ENCODE measurements around the gene SAT1. TPM values are rescaled to one million over a fixed set of nuclear protein-coding genes. Genes with fewer than 3 reads are reported as not detected.
A peak's percentile ranks its signal among the peaks of the same experiment; 100 is the strongest.

The SAT1 gene
- total RNA-seq, 4 donors from 2014 or later, result 313 to 1,184 (median 689) TPM

DNA sequence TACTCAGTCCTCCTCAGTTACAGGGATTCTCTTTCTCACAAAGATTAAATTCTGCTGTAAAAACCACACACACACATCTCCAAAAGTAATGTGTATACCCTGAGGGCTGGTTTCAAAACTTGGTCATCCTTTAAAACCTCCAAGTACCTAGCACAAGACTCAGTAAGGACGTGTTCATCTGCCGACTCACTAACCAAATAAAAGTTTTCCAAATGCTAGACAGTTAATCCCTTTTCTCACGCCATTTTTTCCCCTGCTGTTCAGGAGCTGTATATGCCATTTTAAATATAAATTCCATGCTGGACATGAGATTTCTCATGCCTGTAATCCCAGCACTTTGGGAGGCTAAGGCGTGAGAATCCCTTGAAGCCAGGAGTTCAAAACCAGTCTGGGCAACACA, 3.9 kb upstream of the SAT1 start:
- Histone ChIP-seq H3K4me3 (no peak overlapping the region), H3K9me3 (no peaks in the 10 kb centered on the region), H3K27me3 (no peaks in the 10 kb centered on the region), H3K36me3 (no peaks in the 10 kb centered on the region), H3K4me1 (peaks cover 0 to 6% (median 0%) of the 10 kb centered on the region in 4 donors), H3K27ac (no peak overlapping the region)
- in situ Hi-C loops (cut with MboI; ENCODE audit: low pct_ligation_motif_present in 1 of 4, low pct_unique_long_range_greater_than_20kb in 1 of 4, low sequenced_read_pairs in 3 of 4) (loop anchor here in 1 of 4 donors (25.0 kb wide), 1 partner anchor 108 kb away; no protein-coding TSS in a partner anchor), intact Hi-C loops (cut with DNase I; ENCODE audit: low total_unique reads) (no loop called here)
- WGBS, 2 donors (ENCODE audit: low coverage in 1 of 2), result 60 to 64% methylated on average over 1 to 4 of the region's 4 CpGs
- TF ChIP-seq EP300 (IDR thresholded peaks at IDR 0.05; ENCODE audit: low read depth) (no peak), POLR2AphosphoS5 (IDR thresholded peaks at IDR 0.05) (no peak), POLR2A (IDR thresholded peaks at IDR 0.05) (no peak)
- TF ChIP-seq, protein P1, sequence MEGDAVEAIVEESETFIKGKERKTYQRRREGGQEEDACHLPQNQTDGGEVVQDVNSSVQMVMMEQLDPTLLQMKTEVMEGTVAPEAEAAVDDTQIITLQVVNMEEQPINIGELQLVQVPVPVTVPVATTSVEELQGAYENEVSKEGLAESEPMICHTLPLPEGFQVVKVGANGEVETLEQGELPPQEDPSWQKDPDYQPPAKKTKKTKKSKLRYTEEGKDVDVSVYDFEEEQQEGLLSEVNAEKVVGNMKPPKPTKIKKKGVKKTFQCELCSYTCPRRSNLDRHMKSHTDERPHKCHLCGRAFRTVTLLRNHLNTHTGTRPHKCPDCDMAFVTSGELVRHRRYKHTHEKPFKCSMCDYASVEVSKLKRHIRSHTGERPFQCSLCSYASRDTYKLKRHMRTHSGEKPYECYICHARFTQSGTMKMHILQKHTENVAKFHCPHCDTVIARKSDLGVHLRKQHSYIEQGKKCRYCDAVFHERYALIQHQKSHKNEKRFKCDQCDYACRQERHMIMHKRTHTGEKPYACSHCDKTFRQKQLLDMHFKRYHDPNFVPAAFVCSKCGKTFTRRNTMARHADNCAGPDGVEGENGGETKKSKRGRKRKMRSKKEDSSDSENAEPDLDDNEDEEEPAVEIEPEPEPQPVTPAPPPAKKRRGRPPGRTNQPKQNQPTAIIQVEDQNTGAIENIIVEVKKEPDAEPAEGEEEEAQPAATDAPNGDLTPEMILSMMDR (IDR thresholded peaks at IDR 0.05), result no peak
- no peak for DNase-seq

DNA sequence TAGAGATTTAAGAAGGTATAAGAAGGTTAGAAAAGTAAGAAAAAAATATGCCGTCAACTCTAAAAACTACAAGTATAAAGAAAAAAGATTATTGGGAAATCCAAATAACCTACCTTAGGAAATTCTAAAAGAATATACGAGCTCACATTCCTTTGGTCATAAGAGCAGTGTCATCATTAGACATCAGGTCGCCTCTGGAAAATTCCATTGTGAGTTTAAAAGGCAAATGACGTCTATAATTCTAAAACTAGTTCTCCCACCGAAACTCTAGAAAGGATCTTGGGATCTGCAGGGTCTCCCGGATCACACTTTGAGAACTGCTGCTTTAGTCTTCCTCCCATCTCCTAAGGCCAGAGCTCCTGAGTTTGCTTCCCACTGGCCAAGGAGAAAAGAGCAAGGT, 518 bp upstream of the SAT1 start:
- WGBS, 2 donors (ENCODE audit: low coverage in 1 of 2), result 57 to 100% methylated on average over 1 to 6 of the region's 6 CpGs
- in situ Hi-C loops (cut with MboI; ENCODE audit: low pct_ligation_motif_present in 1 of 4, low pct_unique_long_range_greater_than_20kb in 1 of 4, low sequenced_read_pairs in 3 of 4), result loop anchor here in 3 of 4 donors (5.0 to 25.0 kb wide), 3 partner anchors 105 to 122 kb away; partner anchors contain the start of genes APOO (in 1 of the 3) and CXorf58 (in 1 of the 3)
- Histone ChIP-seq H3K4me3 (no peak overlapping the region), H3K27me3 (no peaks in the 10 kb centered on the region), H3K27ac (peak overlapping the region; percentile 56 to 97 (median 75)), H3K9me3 (no peaks in the 10 kb centered on the region), H3K36me3 (peaks cover 0 to 5% (median 0%) of the 10 kb centered on the region in 4 donors), H3K4me1 (peaks cover 0 to 15% (median 0%) of the 10 kb centered on the region in 4 donors)
- no peak for TF ChIP-seq POLR2A (IDR thresholded peaks at IDR 0.05)
- no peak for DNase-seq
- intact Hi-C loops (cut with DNase I; ENCODE audit: low total_unique reads), result loop anchor here (2.0 kb wide), 1 partner anchor 120 kb away; no protein-coding TSS in a partner anchor

DNA sequence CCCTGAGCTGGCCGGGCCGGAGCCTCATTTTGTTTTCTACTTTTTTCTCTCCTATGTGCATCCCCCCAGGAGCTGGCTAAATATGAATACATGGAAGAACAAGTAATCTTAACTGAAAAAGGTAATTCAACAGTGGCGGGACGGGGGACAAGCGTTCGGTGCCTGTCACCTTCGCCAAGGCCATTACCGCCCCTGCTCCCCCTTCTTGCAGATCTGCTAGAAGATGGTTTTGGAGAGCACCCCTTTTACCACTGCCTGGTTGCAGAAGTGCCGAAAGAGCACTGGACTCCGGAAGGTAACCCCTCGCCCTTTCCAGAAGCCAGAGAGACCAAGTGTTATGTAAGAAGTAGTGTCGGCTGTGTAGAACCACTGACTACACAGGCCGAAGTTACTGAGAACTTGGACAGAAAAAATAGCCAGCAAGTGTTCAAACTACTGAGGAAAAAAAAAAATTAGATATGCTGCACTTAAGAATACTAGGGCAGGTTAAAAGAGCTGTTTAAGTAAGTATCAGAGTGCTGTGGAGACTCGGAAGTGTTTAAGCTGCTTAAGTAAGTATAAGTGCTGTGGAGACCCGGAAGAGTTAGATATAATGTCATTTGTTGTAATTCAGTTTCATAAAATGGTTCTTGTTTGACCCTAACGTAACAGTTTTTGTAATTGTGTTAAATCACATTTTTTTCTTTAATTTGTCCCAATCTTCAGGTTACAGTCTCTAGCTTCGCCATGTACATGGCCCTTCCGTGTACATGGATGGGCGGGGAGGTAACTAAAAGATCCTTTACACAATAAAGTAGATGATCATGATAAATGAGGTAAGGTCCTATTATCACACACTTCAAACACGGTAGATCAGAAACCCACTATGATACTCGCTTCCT, 856 bp downstream of the SAT1 start:
- Histone ChIP-seq H3K36me3 (peaks cover 0 to 5% (median 0%) of the 10 kb centered on the region in 4 donors), H3K27ac (peak overlapping the region; percentile 83 to 97 (median 97)), H3K4me3 (peak overlapping the region; percentile 48 to 81 (median 76)), H3K9me3 (no peaks in the 10 kb centered on the region), H3K4me1 (peaks cover 0 to 15% (median 0%) of the 10 kb centered on the region in 4 donors), H3K27me3 (no peaks in the 10 kb centered on the region)
- intact Hi-C loops (cut with DNase I; ENCODE audit: low total_unique reads), result loop anchor here (2.0 kb wide), 1 partner anchor 119 kb away; no protein-coding TSS in a partner anchor
- peak; percentile 12 for TF ChIP-seq POLR2A (IDR thresholded peaks at IDR 0.05)
- no peak for TF ChIP-seq EP300 (IDR thresholded peaks at IDR 0.05; ENCODE audit: low read depth)
- in situ Hi-C loops (cut with MboI; ENCODE audit: low pct_ligation_motif_present in 1 of 4, low pct_unique_long_range_greater_than_20kb in 1 of 4, low sequenced_read_pairs in 3 of 4), result loop anchor here in 3 of 4 donors (5.0 to 25.0 kb wide), 3 partner anchors 103 to 121 kb away; partner anchors contain the start of genes APOO (in 1 of the 3) and CXorf58 (in 1 of the 3)
- 15 to 42% methylated on average over 8 to 21 of the region's 21 CpGs for WGBS, 2 donors (ENCODE audit: low coverage in 1 of 2)
- DNase-seq, result no peak

DNA sequence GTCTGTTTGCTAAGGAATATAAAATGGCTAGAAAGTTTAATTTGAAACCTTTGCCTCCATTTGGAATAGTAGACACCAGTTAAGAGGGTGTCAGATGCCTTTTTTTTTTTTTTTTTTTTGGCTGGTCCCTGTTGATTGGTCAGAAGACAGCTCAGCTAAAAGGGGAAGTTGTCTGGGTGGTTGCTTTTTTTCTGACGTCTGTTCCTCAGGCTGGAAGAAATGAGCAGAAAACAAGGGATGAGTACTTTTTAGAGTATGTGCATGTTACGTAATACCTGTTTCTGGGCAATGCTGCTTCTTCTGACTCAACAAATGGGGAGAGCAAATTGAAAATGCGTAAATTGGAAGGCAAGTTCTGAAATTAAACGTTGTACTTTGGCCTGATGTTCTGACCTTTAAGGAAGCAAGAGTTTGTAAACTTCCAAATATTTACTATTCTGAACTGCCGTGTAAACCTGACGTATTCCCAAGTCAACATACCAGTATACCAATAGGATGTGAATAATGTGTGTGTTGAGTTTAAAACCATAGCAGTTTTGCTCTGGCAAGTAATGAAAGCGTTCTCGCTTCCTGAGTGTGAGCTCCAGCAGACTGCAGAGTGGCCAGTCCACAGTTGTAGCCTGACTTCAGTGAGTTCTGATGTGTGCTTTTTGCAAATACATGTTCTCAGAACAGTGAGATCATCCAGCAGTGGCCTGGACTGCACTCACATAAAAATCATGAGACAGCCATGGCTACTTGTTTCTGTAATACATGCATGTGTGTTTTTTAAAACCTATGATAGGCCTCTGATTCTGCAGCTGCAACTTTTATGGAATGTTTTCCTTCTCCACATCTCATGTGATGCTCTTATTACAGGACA, 1.7 kb downstream of the SAT1 start:
- H3K9me3 ChIP-seq, result no peaks in the 10 kb centered on the region
- in situ Hi-C loops (cut with MboI; ENCODE audit: low pct_ligation_motif_present in 1 of 4, low pct_unique_long_range_greater_than_20kb in 1 of 4, low sequenced_read_pairs in 3 of 4) (loop anchor here in 3 of 4 donors (5.0 to 25.0 kb wide), 3 partner anchors 103 to 120 kb away; partner anchors contain the start of genes APOO (in 1 of the 3) and CXorf58 (in 1 of the 3)), intact Hi-C loops (cut with DNase I; ENCODE audit: low total_unique reads) (no loop called here)
- TF ChIP-seq POLR2AphosphoS5 (IDR thresholded peaks at IDR 0.05), result peak; percentile 7 to 64 (median 9)
- TF ChIP-seq POLR2A (IDR thresholded peaks at IDR 0.05), result peak; percentile 13
- TF ChIP-seq, protein P1 (IDR thresholded peaks at IDR 0.05), result no peak
- no peak for TF ChIP-seq EP300 (IDR thresholded peaks at IDR 0.05; ENCODE audit: low read depth)
- H3K27ac ChIP-seq, result peak overlapping the region; percentile 83 to 97 (median 97)
- peaks cover 0 to 15% (median 0%) of the 10 kb centered on the region in 4 donors for H3K4me1 ChIP-seq
- no peak for DNase-seq
- no peaks in the 10 kb centered on the region for H3K27me3 ChIP-seq
- 51% methylated on average over 8 of the region's 8 CpGs; no CpG with 5 or more reads in 1 of the 2 donors for WGBS, 2 donors (ENCODE audit: low coverage in 1 of 2)
- peaks cover 0 to 5% (median 0%) of the 10 kb centered on the region in 4 donors for H3K36me3 ChIP-seq
- peak overlapping the region in 3 of 4 donors; percentile 48 to 81 (median 77) for H3K4me3 ChIP-seq

Measured in transverse colon (tissue), 4 donors.